HEK293 (cell line): ENCODE measurements around the gene PRICKLE1.

Experiments used
- KLF10 ChIP-seq: fragments of 450-650 bp; IDR thresholded peaks from 2 replicates; pipeline ENCODE4 v1.5.1; 2018; ENCODE audit warnings: missing biosample characterization, mild to moderate bottlenecking, missing genetic modification characterization
- KLF16 ChIP-seq: fragments of 450-650 bp; formaldehyde crosslinking; IDR thresholded peaks from 2 replicates; pipeline ENCODE4 v1.5.1; 2017; ENCODE audit warnings: missing biosample characterization, missing genetic modification characterization
- TRIM28 ChIP-seq: IDR thresholded peaks from 2 replicates; pipeline ENCODE4 v1.6.1; 2011; ENCODE audit warnings: low read length, control low read depth, borderline replicate concordance
- WT1 ChIP-seq: fragments of 450-650 bp; formaldehyde crosslinking; IDR thresholded peaks from 2 replicates; pipeline ENCODE4 v1.5.1; 2016; ENCODE audit warnings: missing biosample characterization, missing genetic modification characterization
- ZBTB7A ChIP-seq: fragments of 450-650 bp; formaldehyde crosslinking; IDR thresholded peaks from 2 replicates; pipeline ENCODE4 v1.5.1; 2016; ENCODE audit warnings: low read depth, missing biosample characterization, missing genetic modification characterization
- ZNF140 ChIP-seq: fragments of 450-650 bp; formaldehyde crosslinking; IDR thresholded peaks from 2 replicates; pipeline ENCODE4 v1.5.1; 2016; ENCODE audit warnings: missing biosample characterization, missing genetic modification characterization
- ZNF416 ChIP-seq: fragments of 450-650 bp; formaldehyde crosslinking; IDR thresholded peaks from 2 replicates; pipeline ENCODE4 v1.5.1; 2016; ENCODE audit warnings: missing biosample characterization, missing genetic modification characterization
- ZNF530 ChIP-seq: fragments of 450-650 bp; formaldehyde crosslinking; IDR thresholded peaks from 2 replicates; pipeline ENCODE4 v1.5.1; 2016; ENCODE audit warnings: low read depth, missing biosample characterization, missing genetic modification characterization
- ZNF561 ChIP-seq: fragments of 450-650 bp; IDR thresholded peaks from 2 replicates; pipeline ENCODE4 v1.5.1; 2018; ENCODE audit warnings: missing biosample characterization, missing genetic modification characterization, borderline replicate concordance
- ZNF660 ChIP-seq: fragments of 450-650 bp; IDR thresholded peaks from 2 replicates; pipeline ENCODE4 v1.5.1; 2018; ENCODE audit warnings: missing biosample characterization, mild to moderate bottlenecking, missing genetic modification characterization
- TF ChIP-seq, protein P1 (sequence below): fragments of 450-650 bp; formaldehyde crosslinking; IDR thresholded peaks from 2 replicates; pipeline ENCODE4 v1.5.1; 2016; ENCODE audit warnings: missing biosample characterization, missing genetic modification characterization
- TF ChIP-seq, protein P2 (sequence below): fragments of 450-650 bp; formaldehyde crosslinking; IDR thresholded peaks from 2 replicates; pipeline ENCODE4 v1.5.1; 2017; ENCODE audit warnings: missing biosample characterization, mild to moderate bottlenecking, missing genetic modification characterization, moderate library complexity

DNA sequence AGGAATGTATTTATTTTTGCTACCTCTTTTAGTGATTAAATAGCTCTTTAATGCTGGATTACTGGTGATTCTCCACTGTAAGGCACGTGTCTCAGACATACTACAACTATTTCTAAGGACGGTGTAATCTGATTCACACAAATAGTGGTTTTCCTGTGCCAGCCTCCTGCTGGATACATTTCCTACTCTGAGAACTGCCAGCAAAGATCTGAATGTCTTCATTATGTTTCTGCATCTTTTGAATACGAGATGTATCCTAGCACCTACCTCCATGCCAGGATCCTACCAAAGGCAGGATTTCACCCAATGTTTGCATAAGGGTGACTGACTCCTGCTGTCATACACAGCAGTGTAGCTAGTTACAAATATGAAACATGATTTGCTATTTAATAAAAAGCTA is 120.6 kb downstream of the PRICKLE1 start:
- TF ChIP-seq TRIM28 (no peak), ZNF140 (tag by site-specific recombination) (no peak), ZNF561 (no peak), ZNF660 (tag by site-specific recombination) (no peak), KLF16 (tag by site-specific recombination) (no peak), KLF10 (tag by site-specific recombination) (no peak), ZBTB7A (tag by site-specific recombination) (no peak), ZNF416 (no peak), ZNF530 (tag by site-specific recombination) (no peak), WT1 (tag by site-specific recombination) (no peak)
- TF ChIP-seq, protein P1, sequence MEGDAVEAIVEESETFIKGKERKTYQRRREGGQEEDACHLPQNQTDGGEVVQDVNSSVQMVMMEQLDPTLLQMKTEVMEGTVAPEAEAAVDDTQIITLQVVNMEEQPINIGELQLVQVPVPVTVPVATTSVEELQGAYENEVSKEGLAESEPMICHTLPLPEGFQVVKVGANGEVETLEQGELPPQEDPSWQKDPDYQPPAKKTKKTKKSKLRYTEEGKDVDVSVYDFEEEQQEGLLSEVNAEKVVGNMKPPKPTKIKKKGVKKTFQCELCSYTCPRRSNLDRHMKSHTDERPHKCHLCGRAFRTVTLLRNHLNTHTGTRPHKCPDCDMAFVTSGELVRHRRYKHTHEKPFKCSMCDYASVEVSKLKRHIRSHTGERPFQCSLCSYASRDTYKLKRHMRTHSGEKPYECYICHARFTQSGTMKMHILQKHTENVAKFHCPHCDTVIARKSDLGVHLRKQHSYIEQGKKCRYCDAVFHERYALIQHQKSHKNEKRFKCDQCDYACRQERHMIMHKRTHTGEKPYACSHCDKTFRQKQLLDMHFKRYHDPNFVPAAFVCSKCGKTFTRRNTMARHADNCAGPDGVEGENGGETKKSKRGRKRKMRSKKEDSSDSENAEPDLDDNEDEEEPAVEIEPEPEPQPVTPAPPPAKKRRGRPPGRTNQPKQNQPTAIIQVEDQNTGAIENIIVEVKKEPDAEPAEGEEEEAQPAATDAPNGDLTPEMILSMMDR (tag by site-specific recombination): no peak
- TF ChIP-seq, protein P2, sequence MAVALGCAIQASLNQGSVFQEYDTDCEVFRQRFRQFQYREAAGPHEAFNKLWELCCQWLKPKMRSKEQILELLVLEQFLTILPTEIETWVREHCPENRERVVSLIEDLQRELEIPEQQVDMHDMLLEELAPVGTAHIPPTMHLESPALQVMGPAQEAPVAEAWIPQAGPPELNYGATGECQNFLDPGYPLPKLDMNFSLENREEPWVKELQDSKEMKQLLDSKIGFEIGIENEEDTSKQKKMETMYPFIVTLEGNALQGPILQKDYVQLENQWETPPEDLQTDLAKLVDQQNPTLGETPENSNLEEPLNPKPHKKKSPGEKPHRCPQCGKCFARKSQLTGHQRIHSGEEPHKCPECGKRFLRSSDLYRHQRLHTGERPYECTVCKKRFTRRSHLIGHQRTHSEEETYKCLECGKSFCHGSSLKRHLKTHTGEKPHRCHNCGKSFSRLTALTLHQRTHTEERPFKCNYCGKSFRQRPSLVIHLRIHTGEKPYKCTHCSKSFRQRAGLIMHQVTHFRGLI: no peak
